Keratinocyte (primary cell): ENCODE results near the gene APOL1. TPM values are rescaled to one million over a fixed set of nuclear protein-coding genes. Genes with fewer than 3 reads are reported as not detected.
"Not testable (repeated sequence)": the region's sequence is repeated elsewhere in the genome, so short reads cannot be mapped to it uniquely, and the experiment has no call there.

ENCODE experiments used
- DNase-seq: peaks from one replicate; pipeline ENCODE4 v3.0.0-alpha.2; 2011; ENCODE audit warnings: low read depth, missing footprints, low spot score
- FAIRE-seq: peaks from 2 replicates; lab custom pipeline; 2011; peaks lifted over from hg19 to GRCh38; lab: Jason Lieb, UNC
- H2AFZ ChIP-seq: 2 replicates; pipeline ENCODE4 v1.6.0; 2012; ENCODE audit warnings: low read length, control low read depth, inconsistent platforms; ENCODE audit not compliant: control insufficient read depth
- H3K27ac ChIP-seq: 2 replicates; pipeline ENCODE4 v1.5.1; 2011; ENCODE audit warnings: low read length; ENCODE audit not compliant: control insufficient read depth, insufficient read depth
- H3K27me3 ChIP-seq: 3 replicates; pipeline ENCODE4 v1.6.0; 2011; ENCODE audit warnings: low read length; ENCODE audit not compliant: control insufficient read depth, insufficient read depth; ENCODE audit errors: extremely low read depth
- H3K36me3 ChIP-seq, 2 experiments: 2 replicates in 1 of 2; 3 replicates in 1 of 2; pipeline ENCODE4 v1.5.1; 2011; ENCODE audit warnings: low read length in 2 of 2, mild to moderate bottlenecking in 1 of 2; ENCODE audit not compliant: control insufficient read depth in 2 of 2, insufficient read depth in 2 of 2; ENCODE audit errors: extremely low read depth in 1 of 2
- H3K4me1 ChIP-seq: 3 replicates; pipeline ENCODE4 v1.5.1; 2011; ENCODE audit warnings: low read length; ENCODE audit not compliant: control insufficient read depth, insufficient read depth; ENCODE audit errors: extremely low read depth
- H3K4me2 ChIP-seq: 3 replicates; pipeline ENCODE4 v1.6.0; 2011; ENCODE audit warnings: low read depth, low read length; ENCODE audit not compliant: control insufficient read depth, insufficient read depth; ENCODE audit errors: extremely low read depth
- H3K4me3 ChIP-seq, 3 experiments: fragments of 200-600 bp in 1 of 3; sonication (generic) in 1 of 3; 2 replicates in 2 of 3; 3 replicates in 1 of 3; pipeline ENCODE4 v1.5.1; 2011 to 2016; ENCODE audit warnings: low read length in 3 of 3, mild to moderate bottlenecking in 3 of 3, control low read depth in 2 of 3, inconsistent platforms in 1 of 3, low read depth in 1 of 3, mixed read lengths in 1 of 3, mixed run types in 1 of 3, moderate library complexity in 1 of 3; ENCODE audit not compliant: control insufficient read depth in 2 of 3, insufficient read depth in 2 of 3; ENCODE audit errors: extremely low read depth in 1 of 3
- H3K79me2 ChIP-seq: 2 replicates; pipeline ENCODE4 v1.6.0; 2012; ENCODE audit warnings: low read length; ENCODE audit not compliant: control insufficient read depth, insufficient read depth
- H3K9ac ChIP-seq: 3 replicates; pipeline ENCODE4 v1.6.0; 2011; ENCODE audit warnings: low read length; ENCODE audit not compliant: control insufficient read depth, insufficient read depth; ENCODE audit errors: extremely low read depth
- H3K9me1 ChIP-seq: 3 replicates; pipeline ENCODE4 v1.6.0; 2011; ENCODE audit warnings: low read length; ENCODE audit not compliant: control insufficient read depth, insufficient read depth; ENCODE audit errors: extremely low read depth
- H3K9me3 ChIP-seq: 2 replicates; pipeline ENCODE4 v1.5.1; 2012; ENCODE audit warnings: low read depth, low read length; ENCODE audit not compliant: control insufficient read depth
- H4K20me1 ChIP-seq: 3 replicates; pipeline ENCODE4 v1.6.0; 2011; ENCODE audit warnings: low read length; ENCODE audit not compliant: control insufficient read depth, insufficient read depth; ENCODE audit errors: extremely low read depth
- dilution Hi-C: fragments of 300-500 bp; cut with MboI; formaldehyde crosslinking; loops from one replicate; pipeline ENCODE4 v1.7.0; 2020; ENCODE audit warnings: low sequenced_read_pairs; ENCODE audit not compliant: extremely low pct_ligation_motif_present
- polyA plus RNA-seq, 5 experiments: library from polyadenylated mRNA; depleted of rRNA in 3 of 5; stranded (reverse) in 3 of 5; stranded (forward) in 1 of 5; unstranded in 1 of 5; fragments of >200 nt; gene quantifications; 1 replicate in 1 of 5; 2 replicates in 3 of 5; 3 replicates in 1 of 5; pipeline versions ENCODE4 v1.2.1 to v1.2.3, GENCODE V29; 2011 to 2012; ENCODE audit warnings: missing spikeins in 2 of 5, low read depth in 1 of 5, low replicate concordance in 1 of 5
- TF ChIP-seq, protein P1 (sequence below), 3 experiments: IDR thresholded peaks in 1 of 3; conservative IDR thresholded peaks in 1 of 3; optimal IDR thresholded peaks in 1 of 3; 2 replicates in 2 of 3; 3 replicates in 1 of 3; pipeline versions ENCODE3 to v1.5.1; 2011; ENCODE audit warnings: low read length in 3 of 3, mild to moderate bottlenecking in 3 of 3, moderate library complexity in 2 of 3, control low read depth in 1 of 3, inconsistent platforms in 1 of 3; ENCODE audit not compliant: insufficient read depth in 2 of 3; ENCODE audit errors: extremely low read depth in 1 of 3

The APOL1 gene
- polyA plus RNA-seq, 1 donor (not counting 4 experiments of a cell fraction or from before 2014, with no cell fraction given) = 3.0 TPM

- Histone ChIP-seq H3K4me3 (no peak overlapping the region), H3K4me2 (no peak overlapping the region), H2AFZ (no peak overlapping the region), H3K4me1 (no peaks in the 10 kb centered on the region), H3K9me3 (no peaks in the 10 kb centered on the region), H4K20me1 (no peaks in the 10 kb centered on the region), H3K9ac (no peak overlapping the region), H3K79me2 (no peaks in the 10 kb centered on the region), H3K36me3 (no peaks in the 10 kb centered on the region), H3K27ac (no peak overlapping the region), H3K9me1 (no peaks in the 10 kb centered on the region), H3K27me3 (no peaks in the 10 kb centered on the region)
- dilution Hi-C loops = no loop called here
- FAIRE-seq (no peak), DNase-seq (no peak)
- TF ChIP-seq, protein P1, sequence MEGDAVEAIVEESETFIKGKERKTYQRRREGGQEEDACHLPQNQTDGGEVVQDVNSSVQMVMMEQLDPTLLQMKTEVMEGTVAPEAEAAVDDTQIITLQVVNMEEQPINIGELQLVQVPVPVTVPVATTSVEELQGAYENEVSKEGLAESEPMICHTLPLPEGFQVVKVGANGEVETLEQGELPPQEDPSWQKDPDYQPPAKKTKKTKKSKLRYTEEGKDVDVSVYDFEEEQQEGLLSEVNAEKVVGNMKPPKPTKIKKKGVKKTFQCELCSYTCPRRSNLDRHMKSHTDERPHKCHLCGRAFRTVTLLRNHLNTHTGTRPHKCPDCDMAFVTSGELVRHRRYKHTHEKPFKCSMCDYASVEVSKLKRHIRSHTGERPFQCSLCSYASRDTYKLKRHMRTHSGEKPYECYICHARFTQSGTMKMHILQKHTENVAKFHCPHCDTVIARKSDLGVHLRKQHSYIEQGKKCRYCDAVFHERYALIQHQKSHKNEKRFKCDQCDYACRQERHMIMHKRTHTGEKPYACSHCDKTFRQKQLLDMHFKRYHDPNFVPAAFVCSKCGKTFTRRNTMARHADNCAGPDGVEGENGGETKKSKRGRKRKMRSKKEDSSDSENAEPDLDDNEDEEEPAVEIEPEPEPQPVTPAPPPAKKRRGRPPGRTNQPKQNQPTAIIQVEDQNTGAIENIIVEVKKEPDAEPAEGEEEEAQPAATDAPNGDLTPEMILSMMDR (optimal IDR thresholded peaks at IDR 0.05 in 1 of 3, IDR thresholded peaks at IDR 0.05 in 1 of 3, conservative IDR thresholded peaks at IDR 0.05 in 1 of 3; ENCODE audit: extremely low read depth in 1 of 3, insufficient read depth in 2 of 3, low read length in 3 of 3) = no peak
Measured at GRCh38 chr22:36259615-36260300, 6.8 kb downstream of the APOL1 start.

GRCh38 chr22:36261675-36262074 is 8.7 kb downstream of the APOL1 start:
- H3K9ac ChIP-seq, H3K4me2 ChIP-seq, H3K36me3 ChIP-seq, H3K9me1 ChIP-seq, H3K79me2 ChIP-seq, FAIRE-seq, H3K27me3 ChIP-seq, H2AFZ ChIP-seq, H3K9me3 ChIP-seq, DNase-seq, H4K20me1 ChIP-seq, dilution Hi-C loops, H3K27ac ChIP-seq, H3K4me3 ChIP-seq, H3K4me1 ChIP-seq: not testable (repeated sequence)

- FAIRE-seq, H3K4me2 ChIP-seq, H4K20me1 ChIP-seq, H3K36me3 ChIP-seq, H3K4me1 ChIP-seq, H2AFZ ChIP-seq, H3K79me2 ChIP-seq, H3K9ac ChIP-seq, DNase-seq, H3K9me1 ChIP-seq, H3K4me3 ChIP-seq, H3K9me3 ChIP-seq, H3K27me3 ChIP-seq, H3K27ac ChIP-seq, dilution Hi-C loops: not testable (repeated sequence)
Measured at GRCh38 chr22:36262307-36262706, 9.4 kb downstream of the APOL1 start.

DNA sequence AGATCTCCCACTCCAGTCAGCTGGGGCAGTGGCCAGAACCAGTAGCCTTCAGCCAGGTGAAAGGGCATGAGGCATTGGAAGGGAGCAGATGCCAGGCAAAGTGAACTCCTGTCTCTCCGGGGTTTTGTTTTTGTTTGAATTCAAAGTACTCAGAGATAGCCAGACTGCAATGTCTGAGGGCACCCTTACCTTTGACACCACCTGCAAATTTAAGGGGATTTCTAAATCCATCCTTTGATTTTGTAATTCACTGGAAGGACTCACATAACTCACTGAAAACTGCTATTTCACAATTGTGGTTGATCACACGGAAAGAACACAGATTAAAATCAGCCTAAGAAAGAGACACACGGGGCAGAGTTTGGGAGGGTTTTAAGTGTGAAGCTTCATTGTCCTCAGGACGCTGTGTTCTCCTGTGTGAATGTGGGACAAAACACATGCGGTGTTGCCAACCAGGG is 10.3 kb downstream of the APOL1 start:
- H3K9me3 ChIP-seq, H3K27ac ChIP-seq, H3K27me3 ChIP-seq, H2AFZ ChIP-seq, H3K9me1 ChIP-seq, H3K9ac ChIP-seq, H3K4me2 ChIP-seq, FAIRE-seq, dilution Hi-C loops, H3K4me1 ChIP-seq, H3K36me3 ChIP-seq, H3K79me2 ChIP-seq, H4K20me1 ChIP-seq, DNase-seq, H3K4me3 ChIP-seq: not testable (repeated sequence)
